GM19395 (cell line): ENCODE data around the gene DBX1.
"Not testable (repeated sequence)": the region's sequence is repeated elsewhere in the genome, so short reads cannot be mapped to it uniquely, and the experiment has no call there.

Source experiments
- ATAC-seq: cut with Tn5 transposase; IDR thresholded peaks from one replicate; pipeline ENCODE4 v1.9.1; 2021; ENCODE audit warnings: mild to moderate bottlenecking, moderate library complexity; ENCODE audit not compliant: unreplicated experiment

DBX1 gene

GRCh38 chr11:20161923-20162744 is 1.9 kb upstream of the DBX1 start:
- no peak for ATAC-seq

GRCh38 chr11:20161230-20161918 is 1.1 kb upstream of the DBX1 start:
- no peak for ATAC-seq

DNA sequence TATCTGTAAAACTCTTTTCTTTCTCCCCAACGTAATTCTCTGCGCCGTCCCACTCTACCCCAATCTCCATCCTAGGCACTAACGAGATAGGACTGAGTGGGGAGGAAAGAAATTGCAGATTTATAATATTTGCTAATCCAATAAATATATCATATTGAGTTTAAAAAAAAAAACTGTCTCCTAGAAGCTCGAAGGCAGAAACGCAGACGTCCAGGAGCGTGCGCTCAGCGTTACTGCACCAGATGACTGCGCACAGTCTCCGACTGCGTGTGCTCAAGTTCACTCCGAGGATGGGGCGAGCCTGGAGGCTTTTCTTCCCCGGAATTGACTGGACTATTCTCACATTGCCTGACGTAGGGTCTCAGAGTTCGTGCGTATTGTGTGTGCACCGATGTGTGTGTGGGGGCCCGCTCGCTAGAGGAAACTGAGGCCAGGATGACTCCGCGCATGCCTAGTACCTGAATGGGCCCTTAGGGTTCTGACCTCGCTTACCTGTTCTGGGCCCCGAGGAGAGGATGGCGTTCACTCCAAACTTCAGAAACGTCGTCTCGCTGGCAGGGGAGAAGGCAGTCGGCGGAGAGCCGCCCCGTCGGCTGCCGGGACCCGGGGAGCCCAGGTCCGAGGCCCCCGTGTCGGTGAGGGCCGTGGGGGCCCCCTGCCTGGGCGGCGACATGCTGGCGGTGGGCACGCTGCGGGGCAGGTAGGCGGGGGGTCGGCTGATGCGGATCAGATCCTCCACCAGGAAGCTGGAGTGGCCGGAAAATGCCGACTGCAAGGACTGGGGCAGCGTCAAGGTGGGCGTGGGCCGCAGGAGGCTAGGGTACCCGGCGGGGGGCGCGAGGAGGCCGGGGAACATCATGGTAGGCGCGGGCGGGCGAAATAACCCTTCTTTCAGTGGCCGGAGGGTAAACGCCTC is 551 bp downstream of the DBX1 start:
- no peak for ATAC-seq

DNA sequence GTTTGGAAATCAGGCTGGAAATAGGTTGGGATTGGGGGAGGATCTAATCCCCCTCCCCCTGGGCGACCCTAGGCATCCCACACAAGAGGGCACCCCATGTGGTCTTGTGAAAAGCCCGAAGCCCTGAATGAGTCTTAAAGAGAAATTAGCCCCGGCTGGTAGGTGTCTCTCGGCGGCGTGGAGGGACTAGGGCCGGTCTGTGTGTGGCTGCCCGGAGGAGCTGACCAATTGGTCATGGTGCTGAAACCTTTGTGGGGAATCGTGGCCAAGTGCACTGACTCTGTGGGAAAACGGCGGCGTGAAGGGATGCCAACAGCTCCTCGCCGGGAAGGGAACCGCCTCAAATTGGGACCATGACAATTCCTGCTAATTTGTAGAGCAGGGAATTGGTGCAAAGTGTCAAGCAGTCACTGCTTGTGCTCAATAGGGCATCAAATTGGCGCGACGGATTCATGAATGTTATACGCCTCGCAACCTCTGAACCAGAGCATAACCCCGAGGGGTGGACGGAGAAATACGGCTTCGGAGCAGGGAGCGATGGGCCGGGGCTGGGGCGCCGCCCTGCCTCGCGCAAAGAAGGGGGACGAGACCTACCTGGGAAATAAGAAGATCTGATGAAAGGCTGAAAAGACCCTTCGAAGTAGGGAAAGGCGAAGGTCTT is 1.5 kb downstream of the DBX1 start:
- ATAC-seq = no peak

DNA sequence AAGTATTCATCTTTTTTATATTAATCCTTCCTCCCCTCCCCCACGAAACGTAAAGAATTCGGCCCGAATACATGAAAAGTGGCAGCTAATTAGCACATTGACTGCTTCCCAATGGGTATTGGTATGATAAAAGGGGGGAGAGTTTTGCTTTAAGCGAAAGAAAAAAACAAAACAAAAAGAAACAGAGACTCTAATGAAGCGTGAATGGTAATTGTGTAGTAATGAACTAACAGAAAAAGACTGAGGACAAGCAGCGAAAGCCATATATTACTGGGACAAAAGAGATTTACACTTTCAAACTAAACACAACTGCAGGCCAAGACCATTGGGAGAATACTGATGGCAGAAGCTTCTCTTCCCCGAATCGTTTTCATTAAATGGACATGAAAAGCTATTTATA is 2.5 kb downstream of the DBX1 start:
- ATAC-seq = no peak

GRCh38 chr11:20156876-20157613 is 3.2 kb downstream of the DBX1 start:
- ATAC-seq = no peak

- ATAC-seq = no peak
Observed at GRCh38 chr11:20156280-20156875, 3.9 kb downstream of the DBX1 start.

- no peak for ATAC-seq
Observed at GRCh38 chr11:20155683-20156279, 4.5 kb downstream of the DBX1 start.

DNA sequence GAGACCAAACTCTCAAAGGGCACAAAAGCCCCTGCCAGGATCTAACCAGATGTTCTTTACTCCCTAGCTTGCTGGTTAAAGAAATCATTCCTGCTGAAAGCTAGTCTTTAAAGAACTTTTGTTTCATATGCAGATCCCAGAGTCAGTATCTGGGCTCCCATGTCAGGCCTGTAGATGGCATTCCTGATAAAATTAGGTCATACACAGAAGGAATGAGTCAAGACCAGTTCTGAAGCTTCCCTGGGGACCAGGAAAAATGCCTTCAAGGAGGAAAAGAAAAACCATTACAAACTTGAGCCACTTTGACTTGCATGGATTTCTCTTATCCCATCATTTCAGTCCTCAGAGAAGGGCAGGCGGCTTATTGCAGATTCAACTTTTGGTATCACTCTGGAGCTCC is 5.9 kb downstream of the DBX1 start:
- no peak for ATAC-seq

DNA sequence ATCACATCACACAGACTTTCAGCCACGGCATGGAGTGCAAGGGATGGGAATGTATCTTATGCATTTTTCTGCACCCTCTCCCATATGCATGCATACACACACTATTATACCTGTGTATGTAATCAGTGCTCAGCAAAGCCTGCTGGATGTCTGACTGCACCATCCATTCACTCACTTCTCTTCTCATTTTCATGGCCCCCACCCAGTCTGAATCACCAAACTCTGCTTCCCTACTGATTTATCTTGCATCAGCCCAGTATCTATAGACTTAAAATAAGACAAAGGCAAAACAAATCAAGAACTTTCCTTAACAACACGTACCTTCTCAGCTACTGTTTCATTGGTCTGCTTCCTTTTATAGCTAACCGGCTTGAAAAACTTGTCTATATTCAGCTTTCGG is 21.6 kb downstream of the DBX1 start:
- no peak for ATAC-seq

- no peak for ATAC-seq
Observed at GRCh38 chr11:20137637-20138036, 22.6 kb downstream of the DBX1 start.

GRCh38 chr11:20134991-20135736 is 25.1 kb downstream of the DBX1 start:
- no peak for ATAC-seq

- ATAC-seq = no peak
Observed at GRCh38 chr11:20132667-20133039, 27.6 kb downstream of the DBX1 start.

DNA sequence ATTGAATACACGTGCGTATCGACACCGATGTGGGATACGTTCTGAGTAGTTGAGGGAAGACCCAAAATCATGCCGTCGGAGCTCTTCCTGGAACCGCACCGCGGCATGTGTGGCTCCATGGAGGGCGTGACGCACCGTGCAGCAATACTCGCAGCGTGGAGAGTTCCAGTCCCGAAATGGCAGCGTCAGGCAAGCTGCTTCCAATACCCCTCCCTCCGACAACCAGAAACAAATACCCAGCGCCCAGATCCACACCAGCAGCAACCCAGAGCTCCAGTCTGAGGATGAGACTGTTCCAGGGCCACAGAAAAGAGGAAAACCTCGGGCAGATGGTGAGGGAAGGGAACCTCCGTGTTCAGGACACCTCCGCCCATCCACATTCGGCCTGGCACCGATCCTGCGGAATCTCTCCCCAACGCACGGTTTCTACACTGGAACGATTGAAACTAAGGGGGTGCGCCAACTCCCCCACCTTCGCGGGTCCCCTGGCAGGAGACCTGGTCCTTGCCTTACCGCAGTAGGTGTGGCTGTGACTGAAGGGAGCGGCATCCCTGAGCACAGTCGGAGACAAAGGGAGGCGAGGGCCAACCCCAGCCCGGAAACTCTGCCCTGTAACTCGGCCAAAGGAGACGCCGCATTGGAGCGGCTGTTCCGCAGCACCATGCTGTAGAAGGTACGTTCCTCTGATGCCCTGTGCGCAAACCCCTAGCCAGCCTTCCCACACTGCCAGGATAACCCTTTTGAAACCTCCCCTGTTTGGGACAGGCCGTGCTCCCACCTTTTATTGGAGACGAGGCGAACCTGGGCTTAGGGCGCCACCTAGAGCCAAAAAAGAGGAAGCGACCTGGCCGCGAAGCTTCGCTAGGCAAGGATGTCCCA is 28.2 kb downstream of the DBX1 start:
- no peak for ATAC-seq

GRCh38 chr11:20129665-20130064 is 30.6 kb downstream of the DBX1 start:
- no peak for ATAC-seq

GRCh38 chr11:20128528-20128825 is 31.8 kb downstream of the DBX1 start:
- ATAC-seq = not testable (repeated sequence)

- ATAC-seq = peak; percentile 87
Observed at GRCh38 chr11:20127671-20128527, 32.4 kb downstream of the DBX1 start.
